Urinary bladder (tissue), 4 donors: ENCODE measurements around the gene BCAR3. TPM values are rescaled to one million over a fixed set of nuclear protein-coding genes. Genes with fewer than 3 reads are reported as not detected.
"Not testable (repeated sequence)": the region's sequence is repeated elsewhere in the genome, so short reads cannot be mapped to it uniquely, and the experiment has no call there.

ENCODE experiments used
- DNase-seq: peaks from one replicate; pipeline ENCODE4 v3.0.0-alpha.2; 2015; ENCODE audit errors: extremely low spot score
- H3K27ac ChIP-seq: one replicate; pipeline ENCODE4 v1.5.1; 2013; ENCODE audit warnings: low read depth, mild to moderate bottlenecking, moderate library complexity
- H3K36me3 ChIP-seq: one replicate; pipeline ENCODE4 v1.6.1; 2013; ENCODE audit warnings: mild to moderate bottlenecking, moderate library complexity; ENCODE audit not compliant: insufficient read depth
- H3K4me1 ChIP-seq: one replicate; pipeline ENCODE4 v1.6.1; 2013; ENCODE audit warnings: mild to moderate bottlenecking, moderate library complexity; ENCODE audit not compliant: insufficient read depth
- H3K4me3 ChIP-seq: one replicate; pipeline ENCODE4 v1.5.1; 2013; ENCODE audit warnings: low read depth, low read length
- WGBS: extraction: QIAGEN DNeasy Blood & Tissue Kit; methylation state at CpG from one replicate; pipeline ENCODE4 v1.1.7; 2013; 5-methylcytosine and 5-hydroxymethylcytosine counted together
- polyA plus RNA-seq: library from polyadenylated mRNA; stranded (reverse); fragments of 200-250 nt; gene quantifications from one replicate; pipeline ENCODE4 v1.2.3, GENCODE V29; 2013
- total RNA-seq: library from RNA; depleted of rRNA; stranded (reverse); fragments of >200 nt; gene quantifications from one replicate; pipeline ENCODE4 v1.2.3, GENCODE V29; 2014
- donor health status: healthy with polysubstance abuse.
- donor health status: healthy.

BCAR3 gene
- total and polyA plus RNA-seq, 2 donors, result 14.5 TPM

GRCh38 chr1:93663208-93663614 is 18.4 kb downstream of the BCAR3 start:
- DNase-seq, result no peak
- no peaks in the 10 kb centered on the region for H3K4me1 ChIP-seq
- 92% methylated on average over 2 of the region's 2 CpGs for WGBS

GRCh38 chr1:93662481-93663207 is 19.0 kb downstream of the BCAR3 start:
- no peaks in the 10 kb centered on the region for H3K4me1 ChIP-seq
- WGBS, result 63% methylated on average over 7 of the region's 7 CpGs

More at GRCh38 chr1:93663208-93663614, 18.4 kb downstream of the BCAR3 start:
- Histone ChIP-seq H3K4me3 (no peak overlapping the region), H3K36me3 (peaks cover 2% of the 10 kb centered on the region), H3K27ac (no peak overlapping the region)

GRCh38 chr1:93661829-93662474 is 19.7 kb downstream of the BCAR3 start:
- Histone ChIP-seq H3K36me3 (peaks cover 2% of the 10 kb centered on the region), H3K27ac (no peak overlapping the region), H3K4me3 (no peak overlapping the region), H3K4me1 (no peaks in the 10 kb centered on the region)
- DNase-seq, result no peak
- 33% methylated on average over 7 of the region's 7 CpGs for WGBS

More at GRCh38 chr1:93662481-93663207, 19.0 kb downstream of the BCAR3 start:
- DNase-seq, result no peak
- H3K36me3 ChIP-seq, result peaks cover 2% of the 10 kb centered on the region
- H3K27ac ChIP-seq, result no peak overlapping the region
- H3K4me3 ChIP-seq, result no peak overlapping the region

- H3K36me3 ChIP-seq, H3K4me1 ChIP-seq, DNase-seq, H3K4me3 ChIP-seq, H3K27ac ChIP-seq: not testable (repeated sequence)
- 95% methylated on average over 9 of the region's 9 CpGs for WGBS
Measured at GRCh38 chr1:93661341-93661740, 20.3 kb downstream of the BCAR3 start.

- Histone ChIP-seq H3K4me1 (no peaks in the 10 kb centered on the region), H3K36me3 (peaks cover 2% of the 10 kb centered on the region), H3K4me3 (no peak overlapping the region), H3K27ac (no peak overlapping the region)
- DNase-seq, result no peak
- WGBS, result 64% methylated on average over 9 of the region's 9 CpGs
Measured at GRCh38 chr1:93659822-93660503, 21.7 kb downstream of the BCAR3 start.

GRCh38 chr1:93658188-93658587 is 23.4 kb downstream of the BCAR3 start:
- Histone ChIP-seq H3K36me3 (peaks cover 2% of the 10 kb centered on the region), H3K4me1 (no peaks in the 10 kb centered on the region), H3K27ac (no peak overlapping the region), H3K4me3 (no peak overlapping the region)
- DNase-seq, result no peak
- 98% methylated on average over 5 of the region's 5 CpGs for WGBS

GRCh38 chr1:93656491-93656890 is 25.1 kb downstream of the BCAR3 start:
- 94% methylated on average over 5 of the region's 5 CpGs for WGBS
- H3K27ac ChIP-seq, result no peak overlapping the region
- H3K4me1 ChIP-seq, result no peaks in the 10 kb centered on the region
- no peak for DNase-seq
- no peak overlapping the region for H3K4me3 ChIP-seq
- peaks cover 2% of the 10 kb centered on the region for H3K36me3 ChIP-seq

- no peak overlapping the region for H3K27ac ChIP-seq
- no peaks in the 10 kb centered on the region for H3K4me1 ChIP-seq
- no peak for DNase-seq
- 96% methylated on average over 6 of the region's 6 CpGs for WGBS
- no peaks in the 10 kb centered on the region for H3K36me3 ChIP-seq
- no peak overlapping the region for H3K4me3 ChIP-seq
Measured at GRCh38 chr1:93653656-93654055, 28.0 kb downstream of the BCAR3 start.

- no peak overlapping the region for H3K27ac ChIP-seq
- no peaks in the 10 kb centered on the region for H3K4me1 ChIP-seq
- no peak for DNase-seq
- no peak overlapping the region for H3K4me3 ChIP-seq
- 70% methylated on average over 7 of the region's 7 CpGs for WGBS
- no peaks in the 10 kb centered on the region for H3K36me3 ChIP-seq
Measured at GRCh38 chr1:93652323-93652949, 29.2 kb downstream of the BCAR3 start.

- Histone ChIP-seq H3K4me3 (no peak overlapping the region), H3K27ac (no peak overlapping the region), H3K4me1 (no peaks in the 10 kb centered on the region), H3K36me3 (no peaks in the 10 kb centered on the region)
- no peak for DNase-seq
- WGBS, result 84% methylated on average over 8 of the region's 8 CpGs
Measured at GRCh38 chr1:93651695-93652094, 29.9 kb downstream of the BCAR3 start.

GRCh38 chr1:93650159-93650558 is 31.5 kb downstream of the BCAR3 start:
- not testable (repeated sequence) for H3K4me1 ChIP-seq, H3K4me3 ChIP-seq, H3K27ac ChIP-seq, DNase-seq, H3K36me3 ChIP-seq
- 98% methylated on average over 5 of the region's 5 CpGs for WGBS

- no peaks in the 10 kb centered on the region for H3K36me3 ChIP-seq
- no peaks in the 10 kb centered on the region for H3K4me1 ChIP-seq
- no peak for DNase-seq
- no peak overlapping the region for H3K4me3 ChIP-seq
- H3K27ac ChIP-seq, result no peak overlapping the region
Measured at GRCh38 chr1:93649231-93649630, 32.4 kb downstream of the BCAR3 start.

GRCh38 chr1:93648656-93649055 is 33.0 kb downstream of the BCAR3 start:
- Histone ChIP-seq H3K36me3 (no peaks in the 10 kb centered on the region), H3K27ac (no peak overlapping the region), H3K4me3 (no peak overlapping the region), H3K4me1 (no peaks in the 10 kb centered on the region)
- DNase-seq, result no peak
- 99% methylated on average over 2 of the region's 2 CpGs for WGBS
